IgD-negative memory B cell (primary cell): ENCODE data around the gene HDAC9. TPM values are rescaled to one million over a fixed set of nuclear protein-coding genes. Genes with fewer than 3 reads are reported as not detected.
"Not testable (repeated sequence)": the region's sequence is repeated elsewhere in the genome, so short reads cannot be mapped to it uniquely, and the experiment has no call there.

ENCODE experiments used
- H3K27ac Mint-ChIP-seq, 3 donors: one replicate each; pipeline ENCODE4 v1.8.0; 2020 to 2022; ENCODE audit warnings: mild to moderate bottlenecking in 3 of 3, mixed read lengths in 3 of 3, moderate library complexity in 1 of 3
- H3K27me3 Mint-ChIP-seq: one replicate; pipeline ENCODE4 v1.8.0; 2021; ENCODE audit warnings: mixed read lengths
- H3K36me3 Mint-ChIP-seq: one replicate; pipeline ENCODE4 v1.8.0; 2020; ENCODE audit warnings: mild to moderate bottlenecking, mixed read lengths
- H3K4me1 Mint-ChIP-seq, 3 donors: one replicate each; pipeline ENCODE4 v1.8.0; 2020 to 2022; ENCODE audit warnings: mixed read lengths in 3 of 3, mild to moderate bottlenecking in 1 of 3
- H3K4me3 Mint-ChIP-seq, 4 donors: one replicate each; pipeline ENCODE4 v1.8.0; 2020 to 2022; ENCODE audit warnings: mild to moderate bottlenecking in 4 of 4, mixed read lengths in 4 of 4, moderate library complexity in 3 of 4
- H3K9me3 Mint-ChIP-seq, 3 donors: one replicate each; pipeline ENCODE4 v1.8.0; 2020 to 2021; ENCODE audit warnings: mixed read lengths in 3 of 3, mild to moderate bottlenecking in 1 of 3
- polyA plus RNA-seq: library from polyadenylated mRNA; unstranded; fragments of 300-500 nt; fragmentation: Illumina TruSeq; gene quantifications from one replicate; pipeline ENCODE4 v1.2.3, GENCODE V29; 2021

Gene HDAC9
- polyA plus RNA-seq, 1 donor from 2014 or later, result 81.2 TPM

DNA sequence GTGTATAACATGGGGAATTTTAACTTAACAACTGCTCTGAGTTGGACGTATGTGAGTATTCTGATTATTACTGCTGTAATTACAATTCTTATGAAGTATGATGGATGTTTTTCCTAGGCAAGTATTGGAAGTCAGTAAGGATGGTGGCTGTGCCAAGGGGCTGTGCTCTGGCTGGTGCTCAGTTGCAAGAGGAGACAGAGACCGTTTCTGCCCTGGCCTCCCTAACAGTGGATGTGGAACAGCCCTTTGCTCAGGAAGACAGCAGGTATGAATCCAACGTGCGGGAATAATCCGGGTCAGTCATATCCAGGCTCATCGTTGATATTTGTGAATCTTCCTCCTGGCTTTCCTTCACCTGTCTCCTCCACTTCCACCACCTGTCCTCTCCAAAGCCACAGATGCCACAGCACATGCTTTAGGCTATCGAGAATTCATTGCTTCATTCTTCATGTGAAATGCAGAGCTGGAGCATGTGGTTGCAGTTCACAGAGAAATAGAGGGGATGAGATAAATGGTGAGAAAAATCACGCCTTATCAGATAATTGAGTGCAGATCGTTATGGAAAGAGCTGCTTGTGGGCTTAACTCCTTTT is 480.2 kb downstream of the HDAC9 start:
- Mint-ChIP-seq H3K27ac (no peak overlapping the region), H3K9me3 (peaks cover 0 to 2% (median 0%) of the 10 kb centered on the region in 3 donors), H3K4me1 (peaks cover 0 to 1% (median 0%) of the 10 kb centered on the region in 3 donors), H3K27me3 (no peaks in the 10 kb centered on the region), H3K36me3 (peaks cover 6% of the 10 kb centered on the region), H3K4me3 (no peak overlapping the region)

GRCh38 chr7:18976715-18977471 is 481.3 kb downstream of the HDAC9 start:
- no peak overlapping the region for H3K4me3 Mint-ChIP-seq

GRCh38 chr7:18978108-18978495 is 482.6 kb downstream of the HDAC9 start:
- Mint-ChIP-seq H3K4me3 (no peak overlapping the region), H3K27me3 (no peaks in the 10 kb centered on the region), H3K4me1 (peaks cover 0 to 1% (median 0%) of the 10 kb centered on the region in 3 donors), H3K9me3 (peaks cover 0 to 4% (median 0%) of the 10 kb centered on the region in 3 donors), H3K27ac (no peak overlapping the region), H3K36me3 (peaks cover 8% of the 10 kb centered on the region)

More at GRCh38 chr7:18976715-18977471, 481.3 kb downstream of the HDAC9 start:
- H3K36me3 Mint-ChIP-seq, result peaks cover 6% of the 10 kb centered on the region
- H3K27me3 Mint-ChIP-seq, result no peaks in the 10 kb centered on the region
- peaks cover 0 to 2% (median 0%) of the 10 kb centered on the region in 3 donors for H3K9me3 Mint-ChIP-seq
- no peak overlapping the region for H3K27ac Mint-ChIP-seq
- peaks cover 0 to 1% (median 0%) of the 10 kb centered on the region in 3 donors for H3K4me1 Mint-ChIP-seq

GRCh38 chr7:18990700-18991099 is 495.2 kb downstream of the HDAC9 start:
- not testable (repeated sequence) for H3K27me3 Mint-ChIP-seq, H3K36me3 Mint-ChIP-seq, H3K9me3 Mint-ChIP-seq, H3K4me1 Mint-ChIP-seq, H3K4me3 Mint-ChIP-seq, H3K27ac Mint-ChIP-seq

DNA sequence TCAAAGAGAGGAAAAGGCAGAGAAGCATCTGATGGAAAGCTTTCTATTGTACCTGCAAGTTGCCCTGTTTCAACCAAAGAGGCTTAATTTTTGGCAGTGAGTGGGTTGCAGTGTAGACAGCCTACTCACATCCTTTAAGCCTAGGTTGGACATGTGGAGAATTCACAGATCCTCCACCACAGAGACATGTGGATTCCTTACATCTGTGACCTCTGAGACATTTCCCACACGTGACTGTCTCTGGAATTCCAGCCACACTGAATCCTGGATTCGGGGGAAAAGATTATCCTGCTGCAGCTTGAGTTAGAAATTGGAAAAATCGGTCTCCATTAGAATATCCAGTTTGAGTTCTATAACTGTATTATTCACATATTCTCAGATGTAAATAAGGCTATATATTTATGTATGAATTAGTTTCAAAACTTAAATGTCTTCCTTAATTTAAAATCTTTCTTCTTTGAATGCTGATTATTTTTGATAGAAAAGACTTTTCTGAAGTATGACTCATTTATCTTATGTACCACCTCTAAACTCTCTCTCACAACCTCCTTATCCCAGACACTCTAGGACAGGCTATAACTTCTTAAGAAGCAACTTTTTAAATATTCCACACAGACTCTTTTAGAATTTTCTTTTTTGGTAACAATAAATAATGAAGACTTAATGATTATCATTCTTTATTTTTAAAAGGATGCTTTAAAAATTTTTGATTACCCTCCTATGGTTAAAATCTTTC is 498.6 kb downstream of the HDAC9 start:
- H3K9me3 Mint-ChIP-seq, result no peaks in the 10 kb centered on the region
- H3K27me3 Mint-ChIP-seq, result no peaks in the 10 kb centered on the region
- H3K4me3 Mint-ChIP-seq, result no peak overlapping the region
- H3K4me1 Mint-ChIP-seq, result no peaks in the 10 kb centered on the region
- H3K27ac Mint-ChIP-seq, result no peak overlapping the region
- H3K36me3 Mint-ChIP-seq, result peaks cover 2% of the 10 kb centered on the region

- Mint-ChIP-seq H3K4me1 (no peaks in the 10 kb centered on the region), H3K4me3 (no peak overlapping the region), H3K9me3 (no peaks in the 10 kb centered on the region), H3K27me3 (no peaks in the 10 kb centered on the region), H3K36me3 (peaks cover 2% of the 10 kb centered on the region), H3K27ac (no peak overlapping the region)
Measured at GRCh38 chr7:18995270-18995671, 499.7 kb downstream of the HDAC9 start.

- H3K9me3 Mint-ChIP-seq, result no peaks in the 10 kb centered on the region
- H3K4me3 Mint-ChIP-seq, result no peak overlapping the region
- H3K4me1 Mint-ChIP-seq, result no peaks in the 10 kb centered on the region
- H3K27ac Mint-ChIP-seq, result peak overlapping the region in 1 of 3 donors; percentile 82
- H3K27me3 Mint-ChIP-seq, result no peaks in the 10 kb centered on the region
- peaks cover 2% of the 10 kb centered on the region for H3K36me3 Mint-ChIP-seq
Measured at GRCh38 chr7:18995811-18996426, 500.4 kb downstream of the HDAC9 start.

- no peaks in the 10 kb centered on the region for H3K9me3 Mint-ChIP-seq
- H3K36me3 Mint-ChIP-seq, result peaks cover 1% of the 10 kb centered on the region
- H3K4me1 Mint-ChIP-seq, result no peaks in the 10 kb centered on the region
- no peaks in the 10 kb centered on the region for H3K27me3 Mint-ChIP-seq
- H3K27ac Mint-ChIP-seq, result no peak overlapping the region
- H3K4me3 Mint-ChIP-seq, result no peak overlapping the region
Measured at GRCh38 chr7:18996583-18996982, 501.0 kb downstream of the HDAC9 start.

DNA sequence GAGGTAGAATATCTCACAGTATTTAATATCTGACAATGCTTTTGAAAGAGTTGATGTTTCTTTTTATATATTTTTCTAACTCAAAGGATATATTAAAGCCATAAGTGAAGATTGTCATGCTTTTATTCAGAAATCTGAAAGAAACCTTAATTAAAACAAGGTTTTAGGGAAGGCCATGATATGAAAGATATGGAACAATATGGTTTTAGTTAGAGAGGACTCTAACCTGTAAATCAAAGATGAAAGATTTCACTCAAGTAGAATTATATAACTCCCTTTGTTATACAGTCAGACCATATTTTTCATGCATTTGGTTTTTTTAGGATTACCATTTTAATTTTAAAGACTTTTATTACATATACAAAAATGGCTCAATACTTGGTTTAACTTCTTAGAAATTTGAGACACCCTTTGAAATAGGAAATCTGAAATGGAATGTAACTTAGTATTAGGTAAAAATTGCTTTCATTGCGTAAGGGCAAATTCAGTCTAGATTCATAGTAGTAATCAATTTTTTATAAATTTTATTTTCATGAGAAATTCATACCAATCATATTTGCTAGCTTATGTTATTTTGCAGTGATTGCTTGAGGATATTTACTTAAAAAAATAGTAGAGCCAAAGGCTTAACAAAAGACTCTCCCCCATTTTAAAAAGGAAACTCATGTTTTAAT is 502.1 kb downstream of the HDAC9 start:
- Mint-ChIP-seq H3K4me1 (no peaks in the 10 kb centered on the region), H3K27ac (no peak overlapping the region), H3K9me3 (no peaks in the 10 kb centered on the region), H3K36me3 (no peaks in the 10 kb centered on the region), H3K4me3 (no peak overlapping the region), H3K27me3 (no peaks in the 10 kb centered on the region)

DNA sequence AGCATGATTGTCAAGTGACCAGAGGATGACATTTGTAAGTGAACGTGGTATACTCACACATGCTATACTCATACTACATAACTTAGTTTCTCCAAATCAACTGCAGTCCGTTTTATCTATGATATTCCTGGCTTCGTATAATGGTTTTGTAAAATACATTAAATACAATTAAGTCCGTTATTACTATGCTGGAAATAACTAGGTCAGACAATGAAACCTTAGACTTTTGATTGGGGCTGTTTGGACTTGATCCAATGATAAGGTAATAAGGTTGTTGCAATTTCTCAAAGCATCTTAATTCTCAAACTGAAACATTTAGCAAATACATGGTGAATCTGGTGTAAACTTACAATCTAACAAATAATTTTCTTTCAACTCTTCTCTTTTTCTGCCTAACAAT is 504.9 kb downstream of the HDAC9 start:
- Mint-ChIP-seq H3K27ac (no peak overlapping the region), H3K36me3 (no peaks in the 10 kb centered on the region)

DNA sequence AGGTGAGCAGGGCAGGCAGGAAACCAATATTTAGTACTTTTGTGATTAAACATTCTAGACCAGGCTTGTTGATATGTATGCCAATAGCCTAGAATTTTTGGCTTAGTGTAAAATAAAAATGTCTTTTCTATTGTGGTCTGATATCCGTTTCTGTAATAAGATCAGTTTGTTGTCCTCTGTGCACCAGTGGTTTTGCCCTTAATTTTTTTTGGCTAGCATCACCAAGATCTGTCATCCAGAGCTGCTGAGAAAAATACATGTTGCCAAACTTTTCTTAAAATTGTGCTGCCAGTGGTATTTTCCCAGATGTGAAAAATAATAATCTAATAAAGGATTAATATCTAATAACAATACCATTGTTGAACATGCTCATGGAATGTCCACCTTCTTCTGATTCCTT is 506.3 kb downstream of the HDAC9 start:
- Mint-ChIP-seq H3K4me3 (no peak overlapping the region), H3K4me1 (no peaks in the 10 kb centered on the region), H3K27ac (no peak overlapping the region), H3K27me3 (no peaks in the 10 kb centered on the region), H3K9me3 (no peaks in the 10 kb centered on the region), H3K36me3 (no peaks in the 10 kb centered on the region)

More for the DNA sequence above, 504.9 kb downstream of the HDAC9 start:
- Mint-ChIP-seq H3K27me3 (no peaks in the 10 kb centered on the region), H3K9me3 (no peaks in the 10 kb centered on the region), H3K4me1 (no peaks in the 10 kb centered on the region), H3K4me3 (no peak overlapping the region)

GRCh38 chr7:19009241-19009935 is 513.8 kb downstream of the HDAC9 start:
- Mint-ChIP-seq H3K27ac (no peak overlapping the region), H3K27me3 (no peaks in the 10 kb centered on the region), H3K4me1 (peaks cover 0 to 2% (median 0%) of the 10 kb centered on the region in 3 donors), H3K9me3 (no peaks in the 10 kb centered on the region), H3K36me3 (no peaks in the 10 kb centered on the region), H3K4me3 (no peak overlapping the region)

DNA sequence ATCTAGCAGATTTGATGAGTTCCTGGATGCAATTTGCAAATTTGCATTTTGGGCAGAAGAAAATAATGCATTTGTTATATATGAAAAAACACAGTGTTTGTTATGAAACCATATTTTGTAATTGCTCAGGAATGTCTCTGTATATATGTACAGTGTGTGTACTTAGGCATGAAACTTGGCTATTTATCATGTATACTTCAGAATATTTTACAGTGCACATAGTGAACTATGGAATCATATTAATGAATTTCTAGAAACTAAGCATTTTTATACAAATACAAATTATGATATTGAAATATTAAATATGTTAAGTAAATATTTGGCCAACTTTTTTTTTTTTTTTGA is 514.4 kb downstream of the HDAC9 start:
- Mint-ChIP-seq H3K4me3 (no peak overlapping the region), H3K27ac (no peak overlapping the region), H3K4me1 (peaks cover 0 to 2% (median 0%) of the 10 kb centered on the region in 3 donors), H3K9me3 (no peaks in the 10 kb centered on the region), H3K27me3 (no peaks in the 10 kb centered on the region), H3K36me3 (no peaks in the 10 kb centered on the region)

- peaks cover 4% of the 10 kb centered on the region for H3K36me3 Mint-ChIP-seq
- H3K4me1 Mint-ChIP-seq, result peaks cover 0 to 2% (median 0%) of the 10 kb centered on the region in 3 donors
- no peak overlapping the region for H3K27ac Mint-ChIP-seq
- H3K27me3 Mint-ChIP-seq, result no peaks in the 10 kb centered on the region
- H3K9me3 Mint-ChIP-seq, result peaks cover 0 to 4% (median 0%) of the 10 kb centered on the region in 3 donors
- H3K4me3 Mint-ChIP-seq, result no peak overlapping the region
Measured at GRCh38 chr7:19011212-19011611, 515.7 kb downstream of the HDAC9 start.
